HG03378 (cell line): ENCODE results near the gene SLC22A17.

Experiments
- ATAC-seq: cut with Tn5 transposase; IDR thresholded peaks from one replicate; pipeline ENCODE4 v1.9.1; 2021; ENCODE audit warnings: mild to moderate bottlenecking, moderate library complexity; ENCODE audit not compliant: unreplicated experiment

SLC22A17 gene

DNA sequence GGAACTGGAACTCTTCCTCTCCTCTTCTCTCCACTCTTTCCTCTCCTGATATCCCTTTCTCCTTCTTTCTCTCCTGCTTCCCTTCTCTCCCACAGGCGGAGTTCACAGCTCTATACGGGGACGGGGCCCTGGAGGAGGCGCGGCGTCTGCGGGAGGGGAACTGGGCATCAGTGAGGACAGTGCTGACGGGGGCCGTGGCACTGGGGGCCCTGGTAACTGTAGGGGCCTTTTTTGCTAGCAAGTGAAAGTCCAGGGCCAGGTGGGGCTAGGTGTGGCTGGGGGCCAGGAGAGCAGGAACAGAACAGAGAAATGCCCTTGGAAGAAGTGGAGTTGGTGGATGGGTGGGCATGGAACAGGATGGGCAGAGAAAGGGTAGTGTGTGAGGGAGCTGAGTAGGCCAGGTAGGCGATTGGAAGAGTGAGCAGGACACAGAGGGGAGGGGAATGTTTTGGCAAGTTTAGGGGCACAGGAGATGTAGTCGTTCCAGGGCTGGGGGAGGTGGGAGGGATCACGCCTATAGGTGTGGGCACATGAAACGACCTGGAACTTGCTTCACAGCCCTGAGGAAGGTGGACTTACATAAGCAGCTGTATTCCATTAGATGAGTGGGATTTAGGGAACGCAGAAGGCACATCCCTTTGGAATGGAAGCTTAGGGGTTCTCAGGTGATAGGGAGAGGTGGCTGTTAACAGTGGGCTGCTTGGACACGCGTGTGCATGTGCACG, 43.8 kb downstream of the SLC22A17 start:
- no peak for ATAC-seq

DNA sequence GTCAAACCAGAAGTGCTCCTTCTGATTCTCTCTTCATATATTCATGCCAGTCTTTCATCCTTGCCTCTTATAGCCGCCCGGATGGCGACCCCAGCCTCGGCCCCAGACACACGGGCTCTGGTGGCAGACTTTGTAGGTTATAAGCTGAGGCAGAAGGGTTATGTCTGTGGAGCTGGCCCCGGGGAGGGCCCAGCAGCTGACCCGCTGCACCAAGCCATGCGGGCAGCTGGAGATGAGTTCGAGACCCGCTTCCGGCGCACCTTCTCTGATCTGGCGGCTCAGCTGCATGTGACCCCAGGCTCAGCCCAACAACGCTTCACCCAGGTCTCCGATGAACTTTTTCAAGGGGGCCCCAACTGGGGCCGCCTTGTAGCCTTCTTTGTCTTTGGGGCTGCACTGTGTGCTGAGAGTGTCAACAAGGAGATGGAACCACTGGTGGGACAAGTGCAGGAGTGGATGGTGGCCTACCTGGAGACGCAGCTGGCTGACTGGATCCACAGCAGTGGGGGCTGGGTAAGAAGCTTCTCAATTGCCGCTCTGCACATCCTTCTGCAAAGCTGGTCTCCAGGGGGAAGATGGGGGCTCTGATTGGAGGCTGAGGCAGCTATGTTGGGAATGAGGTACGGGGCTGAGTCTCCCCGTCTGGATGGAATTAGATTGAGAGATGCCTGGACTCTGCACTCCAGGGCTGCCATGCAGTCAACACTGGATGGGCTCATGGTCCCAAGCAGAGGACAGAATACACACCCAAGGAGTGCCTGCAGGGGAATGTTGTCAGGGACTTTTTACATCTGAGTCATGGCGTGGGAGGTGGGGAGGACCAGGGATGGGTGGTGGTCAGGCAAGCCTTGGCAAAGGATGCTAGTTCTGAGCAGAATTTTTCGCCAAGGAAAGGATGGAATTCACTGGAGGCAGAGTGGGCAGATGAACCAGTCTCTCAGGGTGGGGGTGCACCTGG, 44.7 kb downstream of the SLC22A17 start:
- no peak for ATAC-seq

DNA sequence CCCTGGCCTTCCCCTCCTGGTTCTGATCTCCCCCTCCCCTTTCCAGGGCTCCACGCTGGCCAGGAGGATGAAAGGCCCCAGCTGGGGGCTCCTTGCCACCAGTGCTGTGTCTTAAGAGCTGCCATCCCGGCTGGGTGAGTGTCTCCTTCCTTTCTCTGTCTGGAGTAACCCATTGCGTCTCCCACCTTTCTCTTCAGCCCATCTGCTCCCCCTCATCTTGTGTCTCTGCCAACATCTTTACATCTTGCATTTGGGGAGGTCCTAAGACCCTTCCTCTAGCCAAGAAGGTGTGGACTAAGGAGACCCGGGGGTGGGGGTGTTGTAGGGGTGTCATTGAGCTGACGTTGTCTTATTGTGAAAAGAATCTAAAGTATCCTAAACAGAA, 45.5 kb downstream of the SLC22A17 start:
- ATAC-seq, result no peak

DNA sequence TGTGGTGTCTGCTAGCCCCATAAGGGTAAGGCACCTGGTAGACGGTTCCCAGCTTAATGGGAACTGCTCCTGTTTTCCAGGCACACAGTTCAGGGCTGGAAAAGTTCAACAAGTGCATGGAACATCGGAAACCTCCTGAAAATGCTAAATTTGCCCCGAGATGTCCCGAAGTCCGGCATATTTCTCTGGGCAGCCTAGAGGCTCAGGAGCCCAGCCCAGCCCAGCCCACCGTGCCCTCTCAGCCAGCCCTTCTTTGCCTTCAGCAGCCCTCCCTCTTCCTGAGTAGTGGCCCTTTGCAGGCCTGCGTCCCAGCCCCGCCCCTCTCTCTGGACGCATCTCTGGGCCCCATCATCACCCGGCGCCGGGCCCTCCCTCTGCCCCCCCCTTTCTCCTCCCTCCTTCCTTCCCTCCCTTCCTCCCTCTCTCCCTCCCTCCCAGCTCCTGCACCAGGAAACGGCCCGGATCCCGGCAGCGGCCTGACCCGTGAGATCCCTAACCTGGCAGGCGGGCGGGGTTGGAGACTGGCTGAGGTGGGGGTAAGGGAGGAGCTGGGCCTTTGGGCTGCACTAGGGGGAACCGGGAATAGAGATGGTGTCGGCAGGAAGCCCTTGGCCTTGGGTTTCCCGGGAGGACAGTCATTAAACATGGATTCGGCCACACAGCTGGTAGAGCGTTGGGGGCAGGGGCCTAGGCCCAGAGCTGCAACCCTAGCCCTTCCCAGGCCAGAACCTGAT, 46.1 kb downstream of the SLC22A17 start, which contains the start of gene BCL2L2:
Gene BCL2L2, plus strand, starts transcription at position 422 of the 734 bp plus-strand sequence. CDS start 935 bp downstream, outside the sequence.
- ATAC-seq, result no peak

DNA sequence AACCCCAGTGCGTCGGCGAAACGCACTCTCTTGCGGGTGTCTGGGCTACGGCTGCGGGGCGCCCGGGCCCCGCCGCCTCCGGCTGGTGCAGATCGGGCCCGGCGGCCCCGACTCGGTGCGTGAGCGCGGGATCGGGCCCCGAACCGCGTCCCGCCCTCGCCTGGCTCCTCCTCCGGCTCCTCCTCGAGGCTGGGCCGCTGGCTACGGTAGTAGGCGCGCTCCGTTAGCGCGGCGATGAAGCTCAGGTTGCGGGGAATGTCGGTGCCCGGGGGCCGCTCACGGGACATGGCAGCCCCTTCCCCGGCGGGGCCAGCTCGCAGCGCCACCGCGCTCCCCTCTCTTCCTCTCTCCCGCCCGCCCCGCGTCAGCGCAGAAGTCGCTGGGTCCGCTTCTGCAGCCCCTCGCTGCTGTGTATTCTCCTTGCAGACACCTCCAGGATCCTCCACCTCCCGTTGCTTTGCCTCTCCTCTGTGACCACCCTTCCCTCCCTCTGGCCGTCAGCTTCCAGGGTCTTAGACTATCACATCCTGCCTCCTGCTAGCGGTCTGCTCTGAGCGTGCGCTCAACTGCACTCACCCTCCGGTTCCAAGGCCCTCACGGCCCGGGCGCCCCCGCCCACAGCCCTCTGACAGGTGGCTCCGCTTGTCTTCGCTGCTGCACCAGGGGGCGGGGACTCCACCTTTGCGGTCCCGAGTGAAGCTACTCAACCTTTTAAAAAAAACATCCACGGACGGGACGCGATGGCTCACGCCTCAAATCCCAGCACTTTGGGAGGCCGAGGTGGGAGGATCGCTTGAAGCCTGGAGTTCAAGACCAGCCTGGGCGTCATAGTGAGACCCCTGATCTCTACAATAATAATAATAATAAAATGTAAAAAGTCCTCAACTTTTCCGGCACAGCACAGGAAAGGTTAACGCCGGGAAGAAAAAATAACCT, 50.1 kb downstream of the SLC22A17 start, which contains the start of gene PPP1R3E:
Gene PPP1R3E, minus strand, starts transcription at position 570 of the 936 bp plus-strand sequence. Its CDS starts 283 bp downstream, at position 287.
- ATAC-seq, result peak; percentile 33

DNA sequence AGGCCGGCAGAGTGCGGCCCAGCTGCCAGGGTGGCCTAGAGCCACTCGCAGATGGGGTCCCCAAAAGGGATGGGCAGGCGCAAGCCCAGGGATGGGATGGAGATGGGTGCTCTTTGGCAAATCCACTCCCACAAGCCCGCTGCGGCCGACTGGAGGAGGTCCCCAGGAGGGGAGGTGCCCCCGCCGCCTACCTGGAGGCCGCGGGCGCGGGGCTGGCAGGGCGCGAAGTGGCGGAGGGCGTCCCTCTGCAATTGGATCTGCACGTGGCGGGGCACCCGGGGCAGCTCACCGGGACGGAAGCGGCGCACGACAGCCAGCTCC, 50.8 kb downstream of the SLC22A17 start:
- no peak for ATAC-seq

DNA sequence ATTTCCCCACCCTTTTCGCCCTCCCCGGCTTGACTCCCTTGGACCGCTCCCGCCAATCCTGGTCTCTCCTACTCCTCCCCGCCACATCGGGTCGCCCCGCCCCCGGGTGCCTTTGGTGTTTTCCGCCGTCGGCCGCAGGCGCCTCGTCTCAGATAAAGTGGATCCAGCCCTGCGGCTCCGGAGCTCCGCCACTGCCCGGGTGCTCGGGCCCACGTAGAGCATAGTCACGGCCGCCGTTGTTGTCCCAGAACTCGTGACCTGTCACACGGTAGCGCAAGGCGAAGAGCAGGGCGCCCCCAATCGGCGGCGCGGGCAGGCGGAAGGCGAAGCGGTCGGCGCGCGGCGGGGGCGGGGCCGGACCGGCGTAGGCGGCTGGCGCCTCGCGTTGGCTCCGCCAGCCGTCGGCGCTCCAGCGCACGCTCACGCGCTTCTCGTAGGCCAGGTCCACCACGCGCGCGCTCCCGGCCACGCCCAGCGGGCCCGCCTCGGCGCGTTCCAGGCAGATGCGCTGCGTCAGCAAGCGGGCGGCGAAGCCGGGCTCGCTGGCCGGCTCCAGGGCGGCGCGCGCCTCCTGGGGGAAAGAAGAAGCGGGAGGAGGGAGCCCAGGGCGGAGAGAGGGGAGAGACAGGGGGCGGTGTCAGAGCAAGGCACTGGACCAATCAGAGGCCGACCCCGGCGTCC, 51.3 kb downstream of the SLC22A17 start:
- ATAC-seq, result peak; percentile 65

DNA sequence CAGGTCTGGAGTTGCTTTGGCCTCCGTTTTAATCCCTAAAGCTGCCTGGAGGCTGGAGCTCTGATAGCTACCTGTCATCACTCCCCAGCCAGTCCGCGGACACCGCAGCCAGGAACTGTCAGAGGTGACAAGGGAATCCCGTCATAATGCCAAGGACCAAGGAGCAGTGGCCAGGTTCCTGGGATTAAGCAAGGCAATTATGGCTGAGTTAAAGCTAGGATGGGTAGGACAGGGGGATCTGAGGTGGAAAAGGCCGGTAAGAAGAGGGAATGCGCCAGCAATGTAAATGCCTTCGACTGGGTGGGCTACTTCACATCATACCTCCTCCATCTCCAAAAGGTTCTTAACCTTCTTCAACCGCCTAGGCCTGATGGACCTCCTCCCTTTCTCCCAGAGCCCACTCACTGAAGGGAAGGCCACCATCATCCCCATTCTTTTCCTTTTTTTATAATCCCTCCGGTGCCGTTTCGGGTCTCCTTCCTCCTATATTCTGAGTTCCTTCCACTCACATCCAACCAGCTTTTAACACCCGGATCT, 51.9 kb downstream of the SLC22A17 start:
- ATAC-seq, result no peak

DNA sequence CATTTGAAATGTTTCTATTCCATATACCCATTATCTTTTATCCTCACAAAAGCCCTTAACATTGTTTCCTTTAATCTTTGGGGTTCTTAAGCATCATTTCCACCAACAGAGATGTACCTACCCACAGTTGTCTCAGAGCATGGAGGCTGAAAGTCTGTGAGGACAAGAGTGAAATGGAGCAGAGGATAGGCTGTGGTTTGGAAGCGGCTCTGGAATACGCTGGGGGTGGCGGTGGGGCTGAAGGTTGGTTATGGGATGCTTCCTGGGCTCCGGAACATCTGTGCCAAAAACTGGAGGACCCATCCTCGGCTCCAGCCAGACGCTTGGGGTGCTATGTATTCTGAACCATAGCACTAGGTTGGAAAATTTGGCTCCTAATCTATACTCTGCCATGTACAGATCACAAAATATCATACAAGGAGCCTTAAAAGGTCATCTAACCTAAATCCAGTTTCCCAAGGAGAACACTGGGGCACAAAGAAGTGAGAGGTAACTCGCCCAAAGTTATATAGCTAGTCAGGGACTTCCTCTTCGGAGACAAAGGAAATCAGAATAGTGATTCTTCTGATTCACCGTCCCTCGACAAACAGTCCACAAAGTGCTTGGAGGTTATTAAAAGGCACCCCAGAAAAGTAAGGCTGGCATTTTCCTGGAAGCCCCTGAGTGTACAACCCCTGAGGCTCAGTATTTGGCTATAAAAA, 52.6 kb downstream of the SLC22A17 start:
- ATAC-seq, result no peak

DNA sequence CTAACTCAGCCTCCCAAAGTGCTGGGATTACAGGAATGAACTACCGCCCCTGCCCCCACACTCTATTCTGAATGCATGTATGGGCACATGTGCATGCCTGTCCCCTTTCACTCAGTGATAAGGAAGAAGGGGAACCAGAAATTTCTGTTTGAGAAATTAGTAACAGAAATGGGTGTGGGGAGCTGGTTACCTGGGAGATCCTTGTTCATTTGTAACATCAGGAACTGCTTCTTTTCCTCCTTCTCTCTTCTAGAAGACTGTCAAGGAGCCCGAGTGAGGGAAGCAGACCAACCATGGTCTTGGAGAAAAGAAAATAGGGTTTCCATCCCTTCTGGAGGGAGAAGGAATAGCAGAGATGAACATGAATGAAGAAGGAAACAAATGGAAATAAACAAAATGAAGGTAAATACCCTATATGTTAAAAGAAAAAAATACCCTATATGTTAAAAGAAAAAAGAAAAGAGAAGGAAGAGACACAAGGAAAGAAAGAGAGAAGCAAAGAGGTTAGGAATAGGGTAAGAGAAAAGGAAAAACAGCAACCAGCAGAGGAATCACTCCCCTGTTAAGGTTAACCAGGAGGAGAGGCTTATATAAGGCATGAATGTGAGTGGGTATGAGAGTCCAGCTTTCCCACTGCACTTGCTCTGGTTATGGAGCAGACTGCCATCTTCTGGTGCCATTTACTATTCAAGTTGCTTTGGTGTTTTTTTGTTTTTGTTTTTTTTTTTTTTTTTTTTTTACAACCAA, 53.3 kb downstream of the SLC22A17 start:
- ATAC-seq, result no peak

DNA sequence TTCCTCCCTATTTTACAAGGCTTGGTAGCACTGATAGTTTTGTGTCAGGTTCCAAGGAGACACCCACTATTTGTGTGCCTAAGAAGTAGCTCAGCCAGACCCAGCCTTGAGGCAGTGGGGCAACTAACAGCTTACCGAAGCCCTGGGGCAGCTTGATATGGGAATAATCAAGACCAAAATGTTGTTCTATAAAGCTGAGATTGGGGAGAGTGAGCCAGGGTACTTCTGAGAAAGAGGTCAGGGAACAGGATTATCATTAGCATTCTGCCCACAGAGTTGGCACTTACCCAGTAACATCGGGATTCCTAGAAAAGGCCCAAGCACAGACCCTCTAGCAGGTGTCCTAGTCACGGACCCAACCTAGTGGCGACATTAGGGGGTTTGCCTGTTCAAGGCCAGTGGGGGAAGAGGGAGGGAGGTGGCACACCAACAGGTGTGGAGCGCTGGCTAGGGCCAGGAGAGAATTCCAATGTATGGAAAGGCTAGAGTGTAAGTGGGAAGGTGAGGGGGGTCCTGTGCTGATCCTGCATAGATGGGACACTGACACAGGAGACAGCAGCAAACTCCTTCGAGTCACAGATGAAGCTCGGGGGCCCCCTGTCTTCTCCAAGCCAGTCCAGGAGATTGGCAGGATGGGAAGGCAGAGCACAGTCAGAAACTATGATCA, 54.9 kb downstream of the SLC22A17 start:
- no peak for ATAC-seq

DNA sequence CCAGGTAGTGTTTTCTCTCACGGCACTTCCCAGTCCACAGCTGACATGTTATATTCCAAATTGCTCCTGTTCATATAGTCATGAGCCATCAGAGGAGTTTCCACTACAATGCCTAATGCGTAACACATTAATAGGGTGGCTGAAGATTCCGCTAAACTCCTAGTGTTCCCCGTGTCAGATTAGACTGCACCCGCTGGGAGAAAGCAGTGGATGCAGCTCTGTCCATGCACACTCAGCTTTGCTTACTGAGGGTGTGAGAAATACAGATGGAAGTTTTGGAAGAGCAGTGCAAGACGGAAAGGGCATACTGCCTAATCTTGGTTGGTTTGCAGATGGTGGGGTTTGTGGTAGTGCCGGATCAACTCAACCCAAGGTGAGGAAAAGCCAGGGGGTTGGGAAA, 55.6 kb downstream of the SLC22A17 start:
- no peak for ATAC-seq
